PFSK-1 (cell line): ENCODE data around the gene NKPD1.

Experiments used
- FOXP2 ChIP-seq: optimal IDR thresholded peaks from 2 replicates; pipeline ENCODE3; 2011; ENCODE audit warnings: borderline replicate concordance, control low read depth, inconsistent platforms; ENCODE audit not compliant: insufficient read depth; ENCODE audit errors: extremely low read length, extremely low read depth
- POLR2AphosphoS5 ChIP-seq: IDR thresholded peaks from 2 replicates; pipeline ENCODE4 v1.6.1; 2012; ENCODE audit warnings: low read depth, mild to moderate bottlenecking, control low read depth, low read length, moderate library complexity
- SIN3A ChIP-seq: IDR thresholded peaks from 2 replicates; pipeline ENCODE4 v1.6.1; 2012; ENCODE audit warnings: mild to moderate bottlenecking, low read length, moderate library complexity, borderline replicate concordance; ENCODE audit not compliant: insufficient read depth
- TAF1 ChIP-seq: IDR thresholded peaks from 2 replicates; pipeline ENCODE4 v1.6.1; 2012; ENCODE audit warnings: low read length, control low read depth, borderline replicate concordance; ENCODE audit not compliant: insufficient read depth
- TF ChIP-seq, protein P1 (sequence below), 2 experiments: IDR thresholded peaks; 2 replicates each; pipeline versions ENCODE4 v1.6.1 to v1.8.0; 2011 to 2012; ENCODE audit warnings: low read depth in 2 of 2, low read length in 2 of 2, control low read depth in 1 of 2, inconsistent platforms in 1 of 2, mild to moderate bottlenecking in 1 of 2, moderate library complexity in 1 of 2; ENCODE audit not compliant: insufficient read depth in 1 of 2

DNA sequence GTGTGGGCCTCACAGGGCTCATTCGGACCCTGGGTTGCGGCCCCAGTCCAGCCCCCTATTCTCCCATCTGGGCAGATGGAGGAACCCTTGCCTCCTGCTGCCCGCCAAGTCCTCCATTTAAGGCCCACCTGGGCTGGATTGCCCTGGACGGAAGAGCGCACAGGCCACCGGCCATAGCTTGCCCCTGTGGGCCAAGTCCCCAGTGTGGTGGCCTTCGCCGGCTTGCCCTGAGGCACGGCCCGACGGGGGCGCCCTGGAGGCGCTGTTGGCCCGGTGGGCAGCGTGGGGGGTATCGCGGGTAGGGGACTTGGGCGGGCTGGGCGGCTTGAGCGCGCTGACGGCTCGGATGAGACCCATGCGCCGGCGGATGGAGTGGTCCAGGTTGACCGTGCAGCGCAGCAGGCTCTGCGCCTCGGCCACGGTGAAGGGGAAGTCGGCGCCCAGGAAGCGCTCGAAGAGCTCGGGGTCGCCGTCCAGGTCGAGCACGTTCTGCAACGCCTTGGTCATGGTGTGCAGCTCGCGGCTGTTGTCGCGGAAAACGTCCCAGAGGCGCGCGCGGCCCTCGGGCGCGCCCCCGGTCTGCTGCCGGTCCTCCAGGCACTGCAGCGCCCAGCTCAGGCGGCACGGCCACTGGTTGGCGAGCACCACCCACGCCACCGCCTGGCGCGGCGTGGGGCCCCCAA is 8.8 kb downstream of the NKPD1 start:
- TF ChIP-seq TAF1 (no peak), FOXP2 (no peak), POLR2AphosphoS5 (no peak), SIN3A (no peak)
- TF ChIP-seq, protein P1, sequence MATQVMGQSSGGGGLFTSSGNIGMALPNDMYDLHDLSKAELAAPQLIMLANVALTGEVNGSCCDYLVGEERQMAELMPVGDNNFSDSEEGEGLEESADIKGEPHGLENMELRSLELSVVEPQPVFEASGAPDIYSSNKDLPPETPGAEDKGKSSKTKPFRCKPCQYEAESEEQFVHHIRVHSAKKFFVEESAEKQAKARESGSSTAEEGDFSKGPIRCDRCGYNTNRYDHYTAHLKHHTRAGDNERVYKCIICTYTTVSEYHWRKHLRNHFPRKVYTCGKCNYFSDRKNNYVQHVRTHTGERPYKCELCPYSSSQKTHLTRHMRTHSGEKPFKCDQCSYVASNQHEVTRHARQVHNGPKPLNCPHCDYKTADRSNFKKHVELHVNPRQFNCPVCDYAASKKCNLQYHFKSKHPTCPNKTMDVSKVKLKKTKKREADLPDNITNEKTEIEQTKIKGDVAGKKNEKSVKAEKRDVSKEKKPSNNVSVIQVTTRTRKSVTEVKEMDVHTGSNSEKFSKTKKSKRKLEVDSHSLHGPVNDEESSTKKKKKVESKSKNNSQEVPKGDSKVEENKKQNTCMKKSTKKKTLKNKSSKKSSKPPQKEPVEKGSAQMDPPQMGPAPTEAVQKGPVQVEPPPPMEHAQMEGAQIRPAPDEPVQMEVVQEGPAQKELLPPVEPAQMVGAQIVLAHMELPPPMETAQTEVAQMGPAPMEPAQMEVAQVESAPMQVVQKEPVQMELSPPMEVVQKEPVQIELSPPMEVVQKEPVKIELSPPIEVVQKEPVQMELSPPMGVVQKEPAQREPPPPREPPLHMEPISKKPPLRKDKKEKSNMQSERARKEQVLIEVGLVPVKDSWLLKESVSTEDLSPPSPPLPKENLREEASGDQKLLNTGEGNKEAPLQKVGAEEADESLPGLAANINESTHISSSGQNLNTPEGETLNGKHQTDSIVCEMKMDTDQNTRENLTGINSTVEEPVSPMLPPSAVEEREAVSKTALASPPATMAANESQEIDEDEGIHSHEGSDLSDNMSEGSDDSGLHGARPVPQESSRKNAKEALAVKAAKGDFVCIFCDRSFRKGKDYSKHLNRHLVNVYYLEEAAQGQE (IDR thresholded peaks at IDR 0.05; ENCODE audit: insufficient read depth in 1 of 2, low read depth in 2 of 2, low read length in 2 of 2): no peak
